Measurements from ENCODE around the gene SGMS1.

The SGMS1 gene

DNA sequence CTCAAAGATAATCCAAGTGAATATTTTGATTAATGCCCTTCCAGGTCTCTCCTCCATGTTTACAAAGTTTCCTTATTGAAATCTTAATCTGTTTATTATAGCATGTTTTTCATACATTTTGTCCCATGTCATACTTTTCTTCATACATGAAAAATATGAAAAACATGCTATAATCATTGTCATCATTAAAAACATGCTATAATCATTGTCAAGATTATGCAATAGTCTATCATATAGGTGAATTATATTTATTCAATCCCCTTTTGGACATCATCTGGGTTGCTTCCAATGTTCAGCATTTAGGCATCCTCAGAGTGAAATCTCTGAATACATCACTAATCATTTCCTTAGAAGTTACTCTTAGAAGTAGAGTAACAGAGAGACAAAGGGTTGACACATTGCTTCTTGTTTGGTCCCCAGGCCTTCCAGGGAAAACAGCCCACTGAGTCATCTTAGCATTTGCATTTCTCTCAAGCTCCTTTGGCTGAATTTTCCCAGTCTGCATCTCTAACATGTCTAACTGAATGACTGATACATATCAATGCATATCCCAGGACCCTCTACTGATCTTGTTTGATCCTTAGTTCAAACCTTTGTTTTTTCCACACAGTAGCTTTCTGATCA, 87.0 kb downstream of the SGMS1 start:
- peak; percentile 81 for DNase-seq (ENCODE audit: low spot score)

- DNase-seq (ENCODE audit: low spot score): peak; percentile 85
These were observed 88.9 kb downstream of the SGMS1 start for GRCh38 chr10:50534748-50535376.

DNA sequence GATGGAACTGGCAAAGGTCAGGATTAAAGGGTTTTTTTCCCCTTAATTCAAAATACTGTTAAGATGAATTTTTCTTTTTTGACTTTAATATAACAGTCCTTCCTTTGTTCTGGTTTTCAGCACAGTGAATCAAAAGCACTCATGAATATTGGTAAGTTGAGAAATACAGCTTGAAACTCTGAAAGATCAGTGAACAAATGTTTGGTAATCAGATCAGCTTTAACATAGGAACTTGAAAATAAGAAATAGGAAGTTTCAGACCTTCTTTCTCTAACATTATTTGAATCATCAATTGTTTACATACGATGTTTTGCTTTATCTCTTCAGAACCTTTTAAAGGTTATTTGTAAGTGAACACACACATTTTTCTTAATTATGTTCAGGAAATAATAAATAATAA, 90.5 kb downstream of the SGMS1 start:
- no peak for DNase-seq (ENCODE audit: low spot score)

DNA sequence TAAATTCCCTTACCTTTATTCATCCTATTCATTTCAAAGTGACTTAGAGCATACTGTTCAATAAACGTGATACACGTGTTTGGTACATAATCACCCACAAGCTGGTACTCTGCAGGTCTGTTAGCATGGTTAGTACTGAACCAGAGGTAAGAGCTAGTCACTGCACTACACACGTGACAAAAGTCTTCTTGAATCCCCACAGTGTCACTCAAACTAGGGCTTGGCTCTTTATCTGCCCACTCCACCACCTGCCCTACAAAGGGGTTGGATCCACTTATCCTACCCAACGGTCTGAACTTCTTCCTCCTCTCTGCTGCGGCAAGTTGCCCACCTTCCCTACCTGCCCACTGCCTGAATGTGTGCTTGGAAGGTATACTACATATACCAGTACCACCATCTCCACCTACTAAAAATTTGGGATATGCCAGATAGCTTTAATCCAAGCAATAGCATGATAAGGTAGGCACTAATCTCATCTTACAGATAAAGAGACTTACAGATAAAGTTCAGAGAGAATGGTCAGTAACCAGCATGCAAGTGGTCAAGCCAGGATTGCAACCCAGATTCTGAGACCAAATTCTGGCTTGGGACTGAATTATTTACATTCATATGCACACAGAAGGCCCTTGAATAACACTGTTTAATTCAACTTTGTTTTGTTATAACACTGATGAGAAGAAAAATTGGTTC, 92.2 kb downstream of the SGMS1 start:
- DNase-seq (ENCODE audit: low spot score): no peak

DNA sequence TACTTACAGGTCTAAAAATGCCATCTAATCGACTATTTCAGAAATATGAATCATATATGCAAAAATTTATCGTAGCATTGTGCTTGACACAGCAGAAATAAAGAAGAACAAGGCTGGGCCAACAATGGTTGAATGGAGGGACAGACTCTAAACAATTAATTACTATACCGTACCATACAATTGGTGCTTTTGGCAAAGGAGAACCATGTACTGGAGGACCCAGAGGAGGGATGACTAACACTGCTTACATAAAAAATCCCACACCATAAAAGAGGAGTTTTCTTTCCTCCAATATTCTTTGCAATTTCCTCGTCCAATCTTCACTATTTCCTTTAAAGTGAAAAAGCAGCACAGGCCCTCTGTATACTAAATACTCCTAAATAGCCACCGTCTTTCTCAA, 94.1 kb downstream of the SGMS1 start:
- DNase-seq (ENCODE audit: low spot score): no peak

DNA sequence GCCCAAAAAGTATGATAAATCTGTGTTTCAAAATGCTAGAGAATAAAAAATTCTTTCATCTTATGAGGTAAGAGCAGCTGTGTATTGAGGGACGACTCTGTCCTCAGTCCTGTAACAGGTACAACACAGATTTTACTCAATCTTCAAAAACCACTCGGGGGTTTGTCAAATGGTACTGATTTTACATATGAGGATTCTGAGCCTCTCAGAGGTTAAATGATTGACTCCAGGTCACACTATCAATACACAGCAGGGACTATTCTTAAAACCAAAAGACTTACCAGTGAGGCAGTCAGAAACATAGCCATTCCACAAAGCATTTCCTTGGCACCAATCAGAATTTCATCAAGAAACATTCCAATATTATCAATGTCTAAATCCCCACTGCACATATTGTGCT, 95.5 kb downstream of the SGMS1 start:
- no peak for DNase-seq (ENCODE audit: low spot score)

DNA sequence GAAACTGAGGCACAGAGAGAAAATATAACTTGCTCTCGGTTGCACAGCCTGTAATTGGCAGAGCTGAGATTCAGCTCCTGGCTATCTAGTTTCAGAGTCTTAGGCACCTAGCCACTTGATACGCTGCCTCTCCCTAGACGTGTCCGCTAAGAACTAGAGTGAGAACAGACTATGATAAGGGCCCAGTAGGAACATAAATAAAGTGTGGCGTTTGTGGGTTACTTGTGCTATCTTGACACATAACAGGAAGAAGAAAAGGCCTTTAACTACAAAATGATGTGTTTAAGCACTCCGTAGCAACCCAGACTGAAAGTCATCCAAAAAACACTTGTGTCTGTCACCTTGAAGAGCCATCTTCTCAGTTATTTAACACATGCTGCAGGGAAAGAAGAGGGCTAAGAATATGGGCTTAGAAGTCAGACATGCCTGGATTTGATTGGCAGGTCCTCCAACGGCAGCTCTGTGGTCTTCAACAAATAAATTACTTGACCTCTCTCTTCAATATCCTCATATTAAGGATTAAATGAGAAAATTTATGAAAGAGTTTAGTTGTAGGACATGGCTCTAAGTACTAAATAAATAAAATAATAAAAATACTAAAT, 96.2 kb downstream of the SGMS1 start:
- no peak for DNase-seq (ENCODE audit: low spot score)

DNA sequence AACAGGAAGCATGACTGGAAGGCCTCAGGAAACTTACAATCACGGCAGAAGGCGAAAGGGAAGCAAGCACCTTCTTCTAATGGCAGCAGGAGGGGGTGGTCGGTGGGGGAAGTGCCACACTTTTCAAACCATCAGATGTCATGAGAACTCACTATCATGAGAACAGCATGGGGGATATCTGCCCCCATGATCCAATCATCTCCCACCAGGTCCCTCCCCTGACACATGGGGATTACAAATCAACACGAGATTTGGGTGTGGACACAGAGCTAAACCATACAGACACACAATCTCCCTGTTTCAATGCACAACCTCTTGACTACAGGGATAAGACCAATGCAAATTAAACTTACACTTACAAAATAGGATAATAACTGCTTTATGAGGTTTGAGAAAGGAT, 97.6 kb downstream of the SGMS1 start:
- no peak for DNase-seq (ENCODE audit: low spot score)

DNA sequence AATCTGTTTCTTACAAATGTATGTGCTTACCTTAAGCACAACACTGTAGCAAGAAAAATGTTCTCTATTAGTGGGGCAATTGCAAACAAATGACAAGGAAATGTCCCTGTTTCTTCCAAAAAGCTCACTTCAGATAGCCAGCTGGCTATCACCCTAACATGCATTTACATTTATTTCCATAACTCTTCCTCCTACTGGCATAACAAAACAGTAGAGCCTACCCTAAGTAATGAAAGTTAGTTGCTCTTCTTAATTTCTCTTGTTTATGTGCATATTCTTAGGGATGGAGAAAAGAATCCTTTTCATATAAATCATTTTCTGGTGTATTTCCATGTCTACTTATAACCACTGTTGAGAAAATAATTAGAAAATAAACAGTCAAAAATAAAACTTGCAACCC, 100.4 kb downstream of the SGMS1 start:
- DNase-seq (ENCODE audit: low spot score): no peak

GRCh38 chr10:50522908-50523307, 100.8 kb downstream of the SGMS1 start:
- no peak for DNase-seq (ENCODE audit: low spot score)

- DNase-seq (ENCODE audit: low spot score): no peak
These were observed 103.6 kb downstream of the SGMS1 start for GRCh38 chr10:50520115-50520514.

GRCh38 chr10:50517626-50518025, 106.1 kb downstream of the SGMS1 start:
- no peak for DNase-seq (ENCODE audit: low spot score)

DNA sequence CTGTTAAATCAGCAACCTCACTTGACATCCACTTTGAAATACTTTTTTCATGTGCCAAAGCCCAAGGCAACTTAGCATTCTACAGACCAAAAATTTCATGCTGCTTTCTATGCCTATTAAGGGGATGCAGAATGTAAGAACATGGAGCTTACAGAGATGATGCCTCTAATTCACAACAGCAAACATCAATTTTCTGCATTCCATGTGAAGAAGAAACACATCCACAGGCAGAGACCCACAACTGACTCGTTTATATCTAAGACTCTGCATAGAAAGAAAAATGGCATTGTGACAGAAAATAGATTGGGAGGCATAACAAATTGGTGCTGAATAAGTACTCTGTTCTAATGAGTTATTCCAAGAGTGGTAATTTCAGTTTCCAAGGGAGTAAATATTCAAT, 107.6 kb downstream of the SGMS1 start:
- no peak for DNase-seq (ENCODE audit: low spot score)

- no peak for DNase-seq (ENCODE audit: low spot score)
These were observed 108.3 kb downstream of the SGMS1 start for GRCh38 chr10:50515420-50515819.

GRCh38 chr10:50514995-50515394, 108.8 kb downstream of the SGMS1 start:
- peak; percentile 29 for DNase-seq (ENCODE audit: low spot score)

DNA sequence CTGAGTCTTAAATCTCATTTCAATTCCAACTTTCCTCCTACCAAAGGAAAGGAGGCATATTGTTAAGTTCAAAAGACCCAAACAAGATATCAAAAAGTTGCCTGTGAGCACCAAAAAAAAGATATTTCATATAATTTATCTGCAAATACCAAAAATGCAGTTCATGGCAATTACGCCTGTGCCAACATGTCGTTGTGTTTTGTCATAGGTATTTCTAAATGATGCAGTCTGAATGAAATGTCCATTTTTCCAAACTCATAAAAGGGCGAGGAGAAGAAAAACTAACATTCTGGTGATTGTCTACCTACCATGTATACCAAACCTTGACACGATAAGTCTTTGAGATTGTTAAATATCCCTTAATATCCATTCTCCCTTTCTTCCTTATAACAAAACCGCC, 109.8 kb downstream of the SGMS1 start:
- DNase-seq (ENCODE audit: low spot score): no peak

DNA sequence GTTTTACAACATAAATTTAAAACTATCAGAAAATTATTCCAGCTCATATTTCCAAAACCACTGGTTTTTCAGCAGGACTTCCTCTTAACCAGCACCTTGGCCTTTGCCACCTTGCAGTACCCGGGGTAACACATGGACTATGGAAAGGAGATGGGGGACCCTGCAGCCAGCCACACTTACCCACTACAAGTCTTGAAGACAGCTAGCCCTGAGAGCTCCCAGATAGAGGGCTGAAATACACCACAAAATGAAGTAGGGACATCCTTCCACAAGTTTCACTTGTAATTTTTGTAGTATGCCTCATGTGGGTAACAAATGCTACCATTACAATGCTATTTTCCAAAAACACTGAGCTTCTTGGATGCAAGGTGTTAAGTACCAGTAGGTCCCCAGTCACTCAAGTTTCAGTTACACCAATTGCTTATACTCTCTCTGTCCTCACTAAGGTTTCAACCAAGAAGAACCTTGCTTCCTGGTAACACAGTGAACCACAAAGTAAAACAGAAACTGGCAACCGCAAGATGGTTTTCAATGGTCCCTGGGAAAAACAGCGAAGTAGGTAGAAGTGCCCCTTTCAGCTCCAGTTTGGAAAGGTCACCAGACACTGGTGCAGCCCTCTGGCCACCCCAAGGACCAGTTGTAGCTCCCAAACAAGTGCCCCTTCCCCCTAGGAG, 110.9 kb downstream of the SGMS1 start:
- DNase-seq (ENCODE audit: low spot score): peak; percentile 13

- no peak for DNase-seq (ENCODE audit: low spot score)
These were observed 111.6 kb downstream of the SGMS1 start for GRCh38 chr10:50512214-50512595.

- DNase-seq (ENCODE audit: low spot score): no peak
These were observed 112.1 kb downstream of the SGMS1 start for GRCh38 chr10:50511492-50512213.

DNA sequence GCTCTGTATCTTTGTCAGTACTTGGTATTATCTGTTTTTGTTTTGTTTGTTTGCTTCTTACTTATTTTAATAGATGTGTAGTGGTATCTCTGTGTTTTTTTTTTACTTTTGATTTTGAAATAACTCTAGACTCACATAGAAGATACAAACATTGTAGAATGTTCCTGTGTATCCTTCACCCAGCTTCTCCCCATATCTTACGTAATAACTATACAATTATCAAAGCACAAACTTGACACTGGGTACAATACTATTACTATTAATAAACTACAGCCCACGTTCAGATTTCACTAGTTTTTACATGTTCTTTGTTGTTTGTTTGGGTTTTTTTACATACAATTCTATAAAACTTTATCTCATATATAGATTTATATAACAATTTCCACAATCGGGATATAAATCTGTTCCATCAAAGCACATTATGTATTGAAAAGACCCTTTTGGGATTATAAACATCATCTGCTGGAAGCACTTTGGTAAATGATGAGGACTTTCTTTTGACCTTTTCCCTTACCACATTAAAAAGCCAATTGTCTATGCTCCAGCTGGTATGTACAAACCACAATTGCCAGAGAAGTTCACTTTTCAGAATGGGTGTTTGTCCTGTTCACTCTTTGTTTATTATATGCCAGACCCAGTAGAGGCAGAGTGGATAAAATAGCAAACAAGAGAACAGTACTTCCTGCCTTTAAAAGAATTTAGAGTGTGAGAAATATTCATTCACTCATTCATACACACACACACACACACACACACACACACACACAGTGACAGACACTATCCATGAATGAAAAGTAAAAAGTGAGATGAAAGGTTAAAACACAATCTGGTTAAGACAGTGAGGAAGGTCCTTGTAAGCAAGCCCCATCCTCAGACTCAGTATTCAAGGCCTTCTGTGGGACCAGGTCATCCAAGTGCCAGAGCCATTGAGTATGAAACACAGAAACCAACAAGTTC, 113.0 kb downstream of the SGMS1 start:
- no peak for DNase-seq (ENCODE audit: low spot score)

Measured in kidney tubule cell (primary cell).